IMR-90 (cell line): ENCODE data around the gene BCL2L12. TPM values are rescaled to one million over a fixed set of nuclear protein-coding genes. Genes with fewer than 3 reads are reported as not detected.

Experiments used
- ATAC-seq: fragments of 200-7000 bp; cut with Tn5 transposase; 2 replicates; pipeline ENCODE4 v1.9.1; 2020; ENCODE audit warnings: low read depth, mild to moderate bottlenecking, moderate library complexity
- BruUV-seq: library from RNA; stranded (reverse); fragments of 400-500 nt; replicated peaks from 2 replicates; lab custom pipeline; 2021; lab: Mats Ljungman, UMichigan
- CTCF ChIA-PET: fragments of 300-600 bp; formaldehyde crosslinking; extraction: SDS; loops from one replicate; lab custom pipeline; 2021; ENCODE audit warnings: antibody characterized with exemption; lab: Yijun Ruan, JAX
- POLR2A ChIA-PET: fragments of 300-600 bp; sonication (Branson Sonifier 250); formaldehyde crosslinking; loops from one replicate; lab custom pipeline; 2022; ENCODE audit warnings: antibody characterized with exemption; ENCODE audit not compliant: unreplicated experiment; lab: Charles Lee
- DNase-seq: peaks from one replicate; pipeline ENCODE4 v3.0.0; 2013
- H2AFZ ChIP-seq: replicated peaks from 2 replicates; pipeline ENCODE3; 2013; ENCODE audit warnings: low read length, mild to moderate bottlenecking; ENCODE audit not compliant: poor library complexity
- H2AK5ac ChIP-seq: 2 replicates; pipeline ENCODE4 v1.6.1; 2013; ENCODE audit warnings: low read depth, low read length, inconsistent platforms
- H2AK9ac ChIP-seq: replicated peaks from 2 replicates; pipeline ENCODE3; 2013; ENCODE audit warnings: mild to moderate bottlenecking, low read depth, low read length, moderate library complexity; ENCODE audit not compliant: poor library complexity
- H2BK120ac ChIP-seq: 2 replicates; pipeline ENCODE4 v1.6.1; 2013; ENCODE audit warnings: low read depth, low read length, inconsistent platforms
- H2BK15ac ChIP-seq: 3 replicates; pipeline ENCODE4 v1.6.1; 2013; ENCODE audit warnings: low read depth, low read length, inconsistent platforms
- H2BK20ac ChIP-seq: 2 replicates; pipeline ENCODE4 v1.6.1; 2013; ENCODE audit warnings: low read depth, mild to moderate bottlenecking, inconsistent platforms, low read length, moderate library complexity
- H2BK5ac ChIP-seq: 2 replicates; pipeline ENCODE4 v1.6.1; 2013; ENCODE audit warnings: mild to moderate bottlenecking, low read depth, low read length, inconsistent platforms; ENCODE audit not compliant: poor library complexity, severe bottlenecking
- H3K14ac ChIP-seq: replicated peaks from 2 replicates; pipeline ENCODE4 v1.6.1; 2013; ENCODE audit warnings: low read depth, low read length, inconsistent platforms
- H3K18ac ChIP-seq: 2 replicates; pipeline ENCODE4 v1.6.1; 2013; ENCODE audit warnings: low read depth, low read length, control low read depth
- H3K23ac ChIP-seq: 2 replicates; pipeline ENCODE4 v1.6.1; 2013; ENCODE audit warnings: low read depth, low read length, inconsistent platforms
- H3K27ac ChIP-seq: 2 replicates; pipeline ENCODE4 v1.5.1; 2013; ENCODE audit warnings: mild to moderate bottlenecking, control low read depth, low read length; ENCODE audit not compliant: insufficient read depth
- H3K27me3 ChIP-seq: 2 replicates; pipeline ENCODE4 v1.6.1; 2013; ENCODE audit warnings: low read length; ENCODE audit not compliant: control insufficient read depth, insufficient read depth
- H3K36me3 ChIP-seq: 2 replicates; pipeline ENCODE4 v1.6.1; 2013; ENCODE audit warnings: low read length, mixed read lengths; ENCODE audit not compliant: control insufficient read depth, insufficient read depth
- H3K4ac ChIP-seq: 2 replicates; pipeline ENCODE4 v1.6.1; 2013; ENCODE audit warnings: low read depth, low read length, inconsistent platforms
- H3K4me1 ChIP-seq: 2 replicates; pipeline ENCODE4 v1.6.1; 2013; ENCODE audit warnings: low read length, mixed read lengths; ENCODE audit not compliant: control insufficient read depth, insufficient read depth
- H3K4me2 ChIP-seq: 2 replicates; pipeline ENCODE4 v1.6.1; 2013; ENCODE audit warnings: low read depth, mild to moderate bottlenecking, control low read depth, low read length, moderate library complexity
- H3K4me3 ChIP-seq: 2 replicates; pipeline ENCODE4 v1.5.1; 2013; ENCODE audit warnings: low read depth, mild to moderate bottlenecking, control low read depth, low read length, moderate library complexity; ENCODE audit not compliant: insufficient read depth
- H3K56ac ChIP-seq: 2 replicates; pipeline ENCODE4 v1.6.1; 2013; ENCODE audit warnings: low read length, inconsistent platforms; ENCODE audit not compliant: insufficient read depth; ENCODE audit errors: extremely low read depth
- H3K79me1 ChIP-seq, 2 experiments: 2 replicates each; pipeline ENCODE4 v1.6.1; 2013; ENCODE audit warnings: low read length in 2 of 2, inconsistent platforms in 1 of 2, low read depth in 1 of 2
- H3K9ac ChIP-seq: 2 replicates; pipeline ENCODE4 v1.6.1; 2013; ENCODE audit warnings: low read depth, low read length, control low read depth
- H3K9me1 ChIP-seq: 2 replicates; pipeline ENCODE4 v1.6.1; 2013; ENCODE audit warnings: low read length, inconsistent platforms; ENCODE audit not compliant: insufficient read depth
- H3K9me3 ChIP-seq: 2 replicates; pipeline ENCODE4 v1.6.1; 2013; ENCODE audit warnings: low read length; ENCODE audit not compliant: control insufficient read depth, insufficient read depth
- H4K20me1 ChIP-seq: 2 replicates; pipeline ENCODE4 v1.6.1; 2013; ENCODE audit warnings: low read length, inconsistent platforms; ENCODE audit not compliant: insufficient read depth
- H4K5ac ChIP-seq: 2 replicates; pipeline ENCODE4 v1.6.1; 2013; ENCODE audit warnings: mild to moderate bottlenecking, low read depth, low read length, control low read depth
- H4K8ac ChIP-seq, 2 experiments: 2 replicates each; pipeline ENCODE4 v1.6.1; 2013; ENCODE audit warnings: low read depth in 2 of 2, low read length in 2 of 2, control low read depth in 1 of 2, inconsistent platforms in 1 of 2
- H4K91ac ChIP-seq: 2 replicates; pipeline ENCODE4 v1.6.1; 2013; ENCODE audit warnings: low read depth, low read length, inconsistent platforms; ENCODE audit not compliant: insufficient read depth
- BHLHE40 ChIP-seq: fragments of 150-350 bp; IDR thresholded peaks from 2 replicates; pipeline ENCODE4 v1.6.1; 2016; ENCODE audit warnings: mild to moderate bottlenecking, low read depth, low read length
- CEBPB ChIP-seq: IDR thresholded peaks from 2 replicates; pipeline ENCODE4 v1.6.1; 2012; ENCODE audit warnings: low read depth, low read length, improper control_type of control experiment
- CHD1 ChIP-seq: IDR thresholded peaks from 2 replicates; pipeline ENCODE4 v1.6.1; 2012; ENCODE audit warnings: low read depth, low read length, improper control_type of control experiment
- CTCF ChIP-seq: conservative IDR thresholded peaks from 2 replicates; pipeline ENCODE4 v1.5.1; 2012; ENCODE audit warnings: mild to moderate bottlenecking, low read depth, low read length, improper control_type of control experiment
- ELK1 ChIP-seq: fragments of 150-350 bp; IDR thresholded peaks from 2 replicates; pipeline ENCODE4 v1.6.1; 2016; ENCODE audit warnings: low read depth, mild to moderate bottlenecking, low read length, moderate library complexity, borderline replicate concordance
- FOS ChIP-seq: fragments of 150-350 bp; IDR thresholded peaks from 2 replicates; pipeline ENCODE4 v1.6.1; 2016; ENCODE audit warnings: low read depth, low read length
- MAFK ChIP-seq: IDR thresholded peaks from 2 replicates; pipeline ENCODE4 v1.6.1; 2012; ENCODE audit warnings: low read depth, low read length, improper control_type of control experiment
- MAZ ChIP-seq: IDR thresholded peaks from 2 replicates; pipeline ENCODE4 v1.6.1; 2012; ENCODE audit warnings: low read depth, mild to moderate bottlenecking, low read length, improper control_type of control experiment, moderate library complexity, borderline replicate concordance
- MXI1 ChIP-seq: IDR thresholded peaks from 2 replicates; pipeline ENCODE4 v1.6.1; 2012; ENCODE audit warnings: low read depth, mild to moderate bottlenecking, low read length, moderate library complexity, borderline replicate concordance
- NFE2L2 ChIP-seq: fragments of 150-350 bp; IDR thresholded peaks from 2 replicates; pipeline ENCODE4 v1.6.1; 2016; ENCODE audit warnings: low read depth, mild to moderate bottlenecking, low read length
- POLR2A ChIP-seq: IDR thresholded peaks from 2 replicates; pipeline ENCODE4 v1.6.1; 2012; ENCODE audit warnings: mild to moderate bottlenecking, low read depth, low read length
- RAD21 ChIP-seq: IDR thresholded peaks from 2 replicates; pipeline ENCODE4 v1.6.1; 2012; ENCODE audit warnings: low read length, improper control_type of control experiment
- RCOR1 ChIP-seq: IDR thresholded peaks from 2 replicates; pipeline ENCODE4 v1.6.1; 2012; ENCODE audit warnings: mild to moderate bottlenecking, low read length, improper control_type of control experiment; ENCODE audit not compliant: insufficient replicate concordance
- RFX5 ChIP-seq: IDR thresholded peaks from 2 replicates; pipeline ENCODE4 v1.8.0; 2012; ENCODE audit warnings: low read depth, mild to moderate bottlenecking, low read length, moderate library complexity
- SMC3 ChIP-seq: fragments of 150-350 bp; IDR thresholded peaks from 2 replicates; pipeline ENCODE4 v1.6.1; 2016; ENCODE audit warnings: low read depth, mild to moderate bottlenecking, antibody characterized with exemption, low read length, moderate library complexity
- WGBS, 2 experiments: methylation state at CpG; one replicate each; pipeline versions ENCODE4 v1.1.5 to v1.1.7; 2013; ENCODE audit warnings: missing lambda C conversion rate in 2 of 2; ENCODE audit not compliant: insufficient read length in 1 of 2; ENCODE audit errors: extremely low coverage in 2 of 2; 5-methylcytosine and 5-hydroxymethylcytosine counted together
- dilution Hi-C: fragments of 300-500 bp; cut with HindIII; formaldehyde crosslinking; loops from one replicate; pipeline ENCODE4 v1.14.3; 2018; ENCODE audit warnings: low sequenced_read_pairs; ENCODE audit not compliant: unreplicated experiment
- in situ Hi-C: fragments of 300-500 bp; cut with MboI; formaldehyde crosslinking; loops from 3 replicates; pipeline ENCODE4 v1.14.3; 2019; ENCODE audit warnings: low sequenced_read_pairs, inconsistent platforms, mixed read lengths
- intact Hi-C: fragments of 100-400 bp; cut with micrococcal nuclease; formaldehyde crosslinking; loops from 2 replicates; pipeline ENCODE4 v1.10.0; 2022
- polyA plus RNA-seq, 3 experiments: library from polyadenylated mRNA; depleted of rRNA; stranded (reverse); fragments of >200 nt; gene quantifications; 2 replicates each; pipeline ENCODE4 v1.2.3, GENCODE V29; 2012; ENCODE audit warnings: low replicate concordance in 1 of 3
- total RNA-seq: library from RNA; depleted of rRNA; stranded (reverse); fragments of >200 nt; gene quantifications from 2 replicates; pipeline ENCODE4 v1.2.3, GENCODE V29; 2012

Gene BCL2L12
- total and polyA plus RNA-seq, 2 of the 4 experiments (the other 2 are of a cell fraction) = 3.9 to 32.6 TPM

GRCh38 chr19:49687566-49688316 lies 22.0 kb downstream of the BCL2L12 start:
- Histone ChIP-seq H3K18ac (no peak overlapping the region), H3K36me3 (peaks cover 39% of the 10 kb centered on the region), H3K9me3 (no peaks in the 10 kb centered on the region), H3K14ac (no peak overlapping the region), H3K4ac (no peak overlapping the region), H2BK5ac (no peak overlapping the region), H4K8ac (no peak overlapping the region), H3K56ac (no peak overlapping the region), H3K79me1 (peaks cover 15 to 53% of the 10 kb centered on the region in 2 experiments), H2AK5ac (no peak overlapping the region), H2BK20ac (no peak overlapping the region), H2BK120ac (no peak overlapping the region), H4K20me1 (peaks cover 25% of the 10 kb centered on the region), H3K27me3 (no peaks in the 10 kb centered on the region), H4K5ac (no peak overlapping the region), H2BK15ac (no peak overlapping the region), H2AK9ac (no peak overlapping the region), H3K9ac (no peak overlapping the region), H4K91ac (no peak overlapping the region), H3K4me1 (peaks cover 9% of the 10 kb centered on the region), H2AFZ (no peak overlapping the region), H3K23ac (0 out of 2 replicates have a peak overlapping the region, but pooled peaks have one; percentile 5), H3K9me1 (peaks cover 5% of the 10 kb centered on the region; the same call in 1 of the 2 replicates), H3K4me3 (no peak overlapping the region), H3K27ac (no peak overlapping the region), H3K4me2 (no peak overlapping the region)
- in situ Hi-C loops = loop anchor here (10.0 kb wide), 1 partner anchor 167 kb away; the partner anchor contains the start of gene PTOV1
- ChIA-PET CTCF (no interaction called here), POLR2A (interaction anchor here (1.1 kb wide), 1 partner anchor 48 kb away, joined by 3 read pairs; the partner anchor contains the start of gene RRAS)
- dilution Hi-C loops = no loop called here
- ATAC-seq (no peak), DNase-seq (no peak)
- intact Hi-C loops = no loop called here
- no TSS peak for BruUV-seq
- 65% methylated on average over 12 of the region's 26 CpGs; no CpG with 5 or more reads in 1 of the 2 experiments for WGBS, 2 experiments
- no peak for TF ChIP-seq CTCF
- TF ChIP-seq FOS = no peak
- no peak for TF ChIP-seq SMC3
- TF ChIP-seq MXI1 = no peak
- no peak for TF ChIP-seq MAZ
- no peak for TF ChIP-seq MAFK
- no peak for TF ChIP-seq NFE2L2
- TF ChIP-seq CHD1 = no peak
- TF ChIP-seq RAD21 = no peak
- no peak for TF ChIP-seq ELK1
- no peak for TF ChIP-seq POLR2A
- TF ChIP-seq BHLHE40 = no peak
- TF ChIP-seq RCOR1 = no peak
- no peak for TF ChIP-seq CEBPB
- no peak for TF ChIP-seq RFX5
